ENCODE results near the gene MYO3B. TPM values are rescaled to one million over a fixed set of nuclear protein-coding genes. Genes with fewer than 3 reads are reported as not detected.

Gene MYO3B
- total RNA-seq, 1 experiment from 2014 or later = 4.4 TPM

DNA sequence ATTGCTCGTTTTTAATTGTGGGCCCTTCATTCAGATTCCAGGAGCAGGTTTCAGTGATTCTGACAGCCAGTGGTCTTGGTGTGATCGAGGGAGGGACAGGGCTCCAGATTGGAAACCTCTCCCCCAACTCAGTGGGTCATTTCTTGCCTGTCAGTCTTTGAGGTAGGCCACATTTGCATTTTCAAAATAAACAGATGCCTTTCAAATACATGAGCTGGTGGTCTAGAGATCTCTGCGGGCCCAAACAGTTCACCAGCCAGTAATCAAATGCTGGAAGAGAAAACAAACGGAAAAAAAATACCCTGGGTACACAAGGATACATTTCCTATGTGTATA, 326.8 kb downstream of the MYO3B start:
- Histone ChIP-seq H3K9me3 (ENCODE audit: low read length) (no peaks in the 10 kb centered on the region), H3K9me2 (replicated peaks; ENCODE audit: insufficient read depth, low read length) (no peaks in the 10 kb centered on the region), H3K27me3 (ENCODE audit: low read length) (no peaks in the 10 kb centered on the region), H3K36me3 (ENCODE audit: insufficient read depth, low read length) (no peaks in the 10 kb centered on the region), H3K4me1 (ENCODE audit: low read length) (no peaks in the 10 kb centered on the region), H3K4me2 (ENCODE audit: low read depth, low read length, poor library complexity, severe bottlenecking) (no peak overlapping the region), H3K79me2 (ENCODE audit: low read length) (no peaks in the 10 kb centered on the region), H3K27ac (ENCODE audit: low read length) (no peak overlapping the region), H2AFZ (ENCODE audit: low read length) (no peak overlapping the region), H3K9ac (ENCODE audit: low read length) (no peak overlapping the region), H4K20me1 (ENCODE audit: insufficient read depth, low read depth, low read length) (no peaks in the 10 kb centered on the region), H3K4me3 (ENCODE audit: low read length) (no peak overlapping the region)
- DNase-seq = no peak

GRCh38 chr2:170505631-170506275, 327.8 kb downstream of the MYO3B start:
- H3K36me3 ChIP-seq (ENCODE audit: insufficient read depth, low read length) = no peaks in the 10 kb centered on the region
- H3K79me2 ChIP-seq (ENCODE audit: low read length) = no peaks in the 10 kb centered on the region
- H3K4me1 ChIP-seq (ENCODE audit: low read length) = no peaks in the 10 kb centered on the region
- no peaks in the 10 kb centered on the region for H3K9me3 ChIP-seq (ENCODE audit: low read length)
- no peaks in the 10 kb centered on the region for H3K9me2 ChIP-seq (replicated peaks; ENCODE audit: insufficient read depth, low read length)
- H4K20me1 ChIP-seq (ENCODE audit: insufficient read depth, low read depth, low read length) = no peaks in the 10 kb centered on the region
- DNase-seq = no peak
- no peak overlapping the region for H3K27ac ChIP-seq (ENCODE audit: low read length)
- no peak overlapping the region for H3K4me2 ChIP-seq (ENCODE audit: low read depth, low read length, poor library complexity, severe bottlenecking)
- no peak overlapping the region for H2AFZ ChIP-seq (ENCODE audit: low read length)
- H3K9ac ChIP-seq (ENCODE audit: low read length) = no peak overlapping the region
- H3K4me3 ChIP-seq (ENCODE audit: low read length) = no peak overlapping the region
- no peaks in the 10 kb centered on the region for H3K27me3 ChIP-seq (ENCODE audit: low read length)

DNA sequence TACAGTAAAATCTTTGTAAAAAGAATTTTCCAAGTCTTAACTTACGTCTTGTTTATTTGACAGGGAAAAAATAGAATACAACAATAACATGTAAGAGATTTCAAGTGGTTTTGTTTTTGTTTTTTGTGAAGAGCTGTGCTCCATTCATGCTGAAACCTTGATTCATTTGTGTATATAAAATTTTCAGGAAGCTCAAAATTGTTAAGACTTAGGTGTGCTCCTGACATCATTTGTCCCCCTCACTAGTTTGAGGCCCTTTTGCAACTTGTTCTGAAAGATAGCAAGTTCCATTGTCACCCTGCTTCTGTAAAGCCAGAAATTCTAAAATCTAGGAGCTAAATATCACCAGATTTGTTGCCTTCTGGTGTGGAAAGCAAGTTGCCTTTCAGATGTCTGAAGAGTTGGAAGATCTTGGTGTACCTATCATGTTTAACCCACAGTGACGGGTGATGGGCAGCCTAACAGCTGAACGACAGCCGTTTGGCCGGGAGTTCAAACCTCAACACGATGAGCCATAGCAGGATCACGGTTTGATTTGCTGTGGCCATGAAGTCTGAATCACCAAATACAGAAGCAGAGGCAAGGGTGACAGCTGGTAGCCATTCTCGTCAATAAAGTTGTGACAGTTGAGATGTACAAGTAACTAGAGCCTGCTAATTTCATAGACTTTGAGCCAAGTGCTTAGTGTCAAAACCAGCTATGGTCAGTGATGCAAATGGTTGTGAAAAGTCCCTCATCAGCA, 331.7 kb downstream of the MYO3B start:
- Histone ChIP-seq H3K4me3 (ENCODE audit: low read length) (no peak overlapping the region), H3K4me1 (ENCODE audit: low read length) (no peaks in the 10 kb centered on the region), H4K20me1 (ENCODE audit: insufficient read depth, low read depth, low read length) (no peaks in the 10 kb centered on the region), H3K27ac (ENCODE audit: low read length) (no peak overlapping the region), H3K27me3 (ENCODE audit: low read length) (no peaks in the 10 kb centered on the region), H3K9me3 (ENCODE audit: low read length) (no peaks in the 10 kb centered on the region), H2AFZ (ENCODE audit: low read length) (no peak overlapping the region), H3K79me2 (ENCODE audit: low read length) (no peaks in the 10 kb centered on the region), H3K4me2 (ENCODE audit: low read depth, low read length, poor library complexity, severe bottlenecking) (no peak overlapping the region), H3K9me2 (replicated peaks; ENCODE audit: insufficient read depth, low read length) (no peaks in the 10 kb centered on the region), H3K9ac (ENCODE audit: low read length) (no peak overlapping the region), H3K36me3 (ENCODE audit: insufficient read depth, low read length) (no peaks in the 10 kb centered on the region)
- DNase-seq = no peak

GRCh38 chr2:170512266-170512665, 334.3 kb downstream of the MYO3B start:
- no peak overlapping the region for H2AFZ ChIP-seq (ENCODE audit: low read length)

DNA sequence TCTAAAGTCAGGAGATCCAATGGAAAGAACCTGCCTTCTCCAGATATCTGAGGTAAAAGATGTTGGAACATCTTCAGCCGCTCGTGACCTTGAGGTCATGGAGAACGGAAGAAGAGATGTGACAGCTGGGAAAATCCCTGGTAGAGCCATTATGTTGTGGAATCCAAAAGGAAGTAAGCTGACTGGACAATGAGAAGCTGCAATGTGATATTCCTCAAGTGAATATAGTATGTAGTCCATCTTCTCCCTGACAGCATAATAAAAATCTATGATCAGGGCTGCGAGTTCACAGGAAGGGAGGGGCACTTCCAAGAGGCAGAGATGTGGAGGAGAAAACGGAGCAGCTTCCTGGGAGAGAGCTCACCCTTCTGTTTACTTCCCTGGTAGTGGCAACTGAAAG, 336.2 kb downstream of the MYO3B start:
- Histone ChIP-seq H3K9me3 (ENCODE audit: low read length) (no peaks in the 10 kb centered on the region), H4K20me1 (ENCODE audit: insufficient read depth, low read depth, low read length) (no peaks in the 10 kb centered on the region), H3K4me1 (ENCODE audit: low read length) (no peaks in the 10 kb centered on the region), H3K9ac (ENCODE audit: low read length) (no peak overlapping the region), H3K4me3 (ENCODE audit: low read length) (no peak overlapping the region), H3K79me2 (ENCODE audit: low read length) (no peaks in the 10 kb centered on the region), H3K27me3 (ENCODE audit: low read length) (no peaks in the 10 kb centered on the region), H2AFZ (ENCODE audit: low read length) (no peak overlapping the region), H3K27ac (ENCODE audit: low read length) (no peak overlapping the region), H3K9me2 (replicated peaks; ENCODE audit: insufficient read depth, low read length) (no peaks in the 10 kb centered on the region), H3K4me2 (ENCODE audit: low read depth, low read length, poor library complexity, severe bottlenecking) (no peak overlapping the region), H3K36me3 (ENCODE audit: insufficient read depth, low read length) (no peaks in the 10 kb centered on the region)
- DNase-seq = no peak

More at GRCh38 chr2:170512266-170512665, 334.3 kb downstream of the MYO3B start:
- Histone ChIP-seq H3K4me2 (ENCODE audit: low read depth, low read length, poor library complexity, severe bottlenecking) (no peak overlapping the region), H3K4me1 (ENCODE audit: low read length) (no peaks in the 10 kb centered on the region), H3K4me3 (ENCODE audit: low read length) (no peak overlapping the region), H3K27me3 (ENCODE audit: low read length) (no peaks in the 10 kb centered on the region), H3K9me3 (ENCODE audit: low read length) (no peaks in the 10 kb centered on the region), H3K27ac (ENCODE audit: low read length) (no peak overlapping the region), H3K9me2 (replicated peaks; ENCODE audit: insufficient read depth, low read length) (no peaks in the 10 kb centered on the region), H3K36me3 (ENCODE audit: insufficient read depth, low read length) (no peaks in the 10 kb centered on the region), H3K79me2 (ENCODE audit: low read length) (no peaks in the 10 kb centered on the region), H4K20me1 (ENCODE audit: insufficient read depth, low read depth, low read length) (no peaks in the 10 kb centered on the region), H3K9ac (ENCODE audit: low read length) (no peak overlapping the region)
- DNase-seq = no peak

DNA sequence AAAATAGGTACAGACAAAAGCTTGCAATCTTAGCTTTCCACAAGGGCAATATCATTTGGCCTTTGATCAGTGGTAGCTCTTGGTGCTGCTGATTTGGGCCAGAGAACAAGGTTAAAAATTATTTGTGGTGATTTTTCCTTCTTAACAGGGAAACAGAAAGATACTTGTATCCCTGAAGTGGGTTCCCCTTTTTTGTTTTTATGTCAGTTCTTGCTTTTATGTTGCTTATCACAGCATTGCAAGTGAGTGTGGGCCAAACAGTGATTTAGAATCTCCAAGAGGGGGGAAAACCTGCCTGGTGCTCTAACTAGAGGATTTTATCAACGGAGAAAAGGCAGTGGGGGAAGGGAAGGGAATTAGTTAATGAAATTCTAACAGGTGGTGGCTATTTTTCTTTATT, 339.6 kb downstream of the MYO3B start:
- no peak overlapping the region for H3K4me3 ChIP-seq (ENCODE audit: low read length)

DNA sequence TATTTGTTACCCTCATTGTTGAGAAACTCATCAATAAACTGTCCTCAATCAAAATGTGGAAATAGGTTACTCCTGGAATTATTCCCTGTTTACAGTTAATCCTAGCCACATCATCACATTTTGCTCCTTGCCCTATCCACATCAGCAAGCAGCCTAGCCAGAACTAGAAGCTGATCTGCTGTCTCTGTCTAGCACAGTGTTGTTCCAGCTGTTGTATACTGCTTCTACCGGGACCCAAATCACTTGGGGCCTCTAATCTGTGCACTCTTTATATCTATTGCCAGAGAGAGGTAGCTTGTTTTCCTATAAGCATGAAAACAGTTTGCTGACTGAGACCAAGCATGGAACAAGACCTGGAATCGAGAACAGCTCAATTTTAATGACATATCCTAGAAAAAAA, 341.0 kb downstream of the MYO3B start:
- DNase-seq = no peak
- Histone ChIP-seq H4K20me1 (ENCODE audit: insufficient read depth, low read depth, low read length) (no peaks in the 10 kb centered on the region), H3K9me2 (replicated peaks; ENCODE audit: insufficient read depth, low read length) (no peaks in the 10 kb centered on the region), H2AFZ (ENCODE audit: low read length) (no peak overlapping the region), H3K27ac (ENCODE audit: low read length) (no peak overlapping the region), H3K9me3 (ENCODE audit: low read length) (no peaks in the 10 kb centered on the region), H3K4me1 (ENCODE audit: low read length) (no peaks in the 10 kb centered on the region), H3K9ac (ENCODE audit: low read length) (no peak overlapping the region), H3K36me3 (ENCODE audit: insufficient read depth, low read length) (no peaks in the 10 kb centered on the region), H3K79me2 (ENCODE audit: low read length) (no peaks in the 10 kb centered on the region), H3K4me3 (ENCODE audit: low read length) (no peak overlapping the region), H3K27me3 (ENCODE audit: low read length) (no peaks in the 10 kb centered on the region), H3K4me2 (ENCODE audit: low read depth, low read length, poor library complexity, severe bottlenecking) (no peak overlapping the region)

More for the DNA sequence above, 339.6 kb downstream of the MYO3B start:
- Histone ChIP-seq H4K20me1 (ENCODE audit: insufficient read depth, low read depth, low read length) (no peaks in the 10 kb centered on the region), H3K9me2 (replicated peaks; ENCODE audit: insufficient read depth, low read length) (no peaks in the 10 kb centered on the region), H3K79me2 (ENCODE audit: low read length) (no peaks in the 10 kb centered on the region), H3K27ac (ENCODE audit: low read length) (no peak overlapping the region), H3K4me2 (ENCODE audit: low read depth, low read length, poor library complexity, severe bottlenecking) (no peak overlapping the region), H3K36me3 (ENCODE audit: insufficient read depth, low read length) (no peaks in the 10 kb centered on the region), H3K9ac (ENCODE audit: low read length) (no peak overlapping the region), H3K27me3 (ENCODE audit: low read length) (no peaks in the 10 kb centered on the region), H2AFZ (ENCODE audit: low read length) (no peak overlapping the region), H3K9me3 (ENCODE audit: low read length) (no peaks in the 10 kb centered on the region), H3K4me1 (ENCODE audit: low read length) (no peaks in the 10 kb centered on the region)
- no peak for DNase-seq

- Histone ChIP-seq H3K9ac (ENCODE audit: low read length) (no peak overlapping the region), H3K4me3 (ENCODE audit: low read length) (no peak overlapping the region), H3K9me2 (replicated peaks; ENCODE audit: insufficient read depth, low read length) (no peaks in the 10 kb centered on the region), H3K27ac (ENCODE audit: low read length) (no peak overlapping the region), H4K20me1 (ENCODE audit: insufficient read depth, low read depth, low read length) (no peaks in the 10 kb centered on the region), H3K4me2 (ENCODE audit: low read depth, low read length, poor library complexity, severe bottlenecking) (no peak overlapping the region), H3K79me2 (ENCODE audit: low read length) (no peaks in the 10 kb centered on the region), H3K4me1 (ENCODE audit: low read length) (no peaks in the 10 kb centered on the region), H2AFZ (ENCODE audit: low read length) (no peak overlapping the region), H3K9me3 (ENCODE audit: low read length) (no peaks in the 10 kb centered on the region), H3K36me3 (ENCODE audit: insufficient read depth, low read length) (no peaks in the 10 kb centered on the region), H3K27me3 (ENCODE audit: low read length) (no peaks in the 10 kb centered on the region)
- no peak for DNase-seq
These were observed 343.4 kb downstream of the MYO3B start for GRCh38 chr2:170521299-170521698.

All from Karpas-422 (cell line).